22Rv1 (cell line): Measurements from ENCODE around the gene ME3.

Experiments
- ZFX ChIP-seq: fragments of 450-650 bp; IDR thresholded peaks from 2 replicates; pipeline ENCODE4 v1.6.1; 2017; ENCODE audit warnings: antibody characterized with exemption, borderline replicate concordance
- TF ChIP-seq, protein P1 (sequence below): fragments of 450-650 bp; IDR thresholded peaks from 2 replicates; pipeline ENCODE4 v1.5.1; 2017; ENCODE audit warnings: mild to moderate bottlenecking

DNA sequence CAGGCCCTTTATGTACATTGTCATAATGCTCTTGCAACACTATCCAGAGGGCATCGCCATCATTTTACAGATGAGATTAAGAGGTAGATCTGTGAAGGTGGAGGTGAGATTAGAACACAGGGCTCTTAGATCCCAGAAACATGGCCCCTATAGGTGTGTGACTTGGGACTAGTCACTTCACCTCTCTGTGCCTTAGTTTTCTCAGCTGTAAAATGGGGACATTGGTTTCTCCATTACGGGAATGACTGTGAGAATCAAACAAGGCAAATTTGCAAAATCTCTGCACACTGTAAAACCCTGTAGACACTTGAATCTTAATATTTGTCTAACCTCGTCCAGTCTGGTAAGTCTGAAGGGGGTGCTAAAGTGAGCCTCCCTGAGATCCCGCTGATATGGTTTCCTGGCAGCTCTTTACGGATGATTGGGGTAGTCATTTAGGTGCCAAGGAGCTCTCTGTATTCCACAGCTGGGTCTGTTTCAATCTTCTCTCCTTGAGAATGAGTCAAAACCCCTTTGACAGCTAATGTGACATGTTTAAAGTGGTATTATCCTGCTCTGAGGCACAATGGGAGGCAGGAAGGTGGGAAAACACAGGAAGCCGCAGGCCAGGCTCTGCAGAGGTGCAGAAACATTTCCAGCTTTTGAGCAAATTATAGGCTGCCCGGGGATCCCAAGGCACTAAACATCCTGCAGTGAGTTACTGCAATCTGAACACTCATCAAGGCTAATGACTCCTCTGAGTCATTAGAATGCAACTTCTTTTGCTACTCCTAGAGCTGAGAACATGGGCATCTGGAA lies 156.9 kb downstream of the ME3 start:
- TF ChIP-seq, protein P1, sequence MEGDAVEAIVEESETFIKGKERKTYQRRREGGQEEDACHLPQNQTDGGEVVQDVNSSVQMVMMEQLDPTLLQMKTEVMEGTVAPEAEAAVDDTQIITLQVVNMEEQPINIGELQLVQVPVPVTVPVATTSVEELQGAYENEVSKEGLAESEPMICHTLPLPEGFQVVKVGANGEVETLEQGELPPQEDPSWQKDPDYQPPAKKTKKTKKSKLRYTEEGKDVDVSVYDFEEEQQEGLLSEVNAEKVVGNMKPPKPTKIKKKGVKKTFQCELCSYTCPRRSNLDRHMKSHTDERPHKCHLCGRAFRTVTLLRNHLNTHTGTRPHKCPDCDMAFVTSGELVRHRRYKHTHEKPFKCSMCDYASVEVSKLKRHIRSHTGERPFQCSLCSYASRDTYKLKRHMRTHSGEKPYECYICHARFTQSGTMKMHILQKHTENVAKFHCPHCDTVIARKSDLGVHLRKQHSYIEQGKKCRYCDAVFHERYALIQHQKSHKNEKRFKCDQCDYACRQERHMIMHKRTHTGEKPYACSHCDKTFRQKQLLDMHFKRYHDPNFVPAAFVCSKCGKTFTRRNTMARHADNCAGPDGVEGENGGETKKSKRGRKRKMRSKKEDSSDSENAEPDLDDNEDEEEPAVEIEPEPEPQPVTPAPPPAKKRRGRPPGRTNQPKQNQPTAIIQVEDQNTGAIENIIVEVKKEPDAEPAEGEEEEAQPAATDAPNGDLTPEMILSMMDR: no peak
- TF ChIP-seq ZFX: no peak
